A673 (cell line): ENCODE measurements around the gene TP53I3.
"Not testable (repeated sequence)": the region's sequence is repeated elsewhere in the genome, so short reads cannot be mapped to it uniquely, and the experiment has no call there.

Experiments used
- CTCF ChIP-seq: fragments of 300-800, 200-600 bp; sonication (generic); conservative IDR thresholded peaks from 2 replicates; pipeline ENCODE4 v1.5.1; 2017; ENCODE audit warnings: low read depth, mild to moderate bottlenecking, antibody characterized with exemption, low read length, moderate library complexity, mixed read lengths
- EZH2 ChIP-seq: fragments of 200-600 bp; sonication (generic); IDR thresholded peaks from 2 replicates; pipeline ENCODE4 v1.6.1; 2017; ENCODE audit warnings: borderline replicate concordance, low read depth, mild to moderate bottlenecking, mixed read lengths, antibody characterized with exemption, low read length; ENCODE audit not compliant: poor library complexity, severe bottlenecking

- not testable (repeated sequence) for TF ChIP-seq CTCF, EZH2
Measured at GRCh38 chr2:24109431-24109830, 24.8 kb upstream of the TP53I3 start.
